ENCODE measurements around the gene NOS1.

Gene NOS1

GRCh38 chr12:117363953-117364486 lies 2.6 kb upstream of the NOS1 start:
- no peak for DNase-seq (ENCODE audit: low read depth, low spot score)

- DNase-seq (ENCODE audit: low read depth, low spot score) = no peak
Measured at GRCh38 chr12:117363056-117363662, 1.7 kb upstream of the NOS1 start.

- no peak for DNase-seq (ENCODE audit: low read depth, low spot score)
Measured at GRCh38 chr12:117362391-117362790, 965 bp upstream of the NOS1 start.

- no peak for DNase-seq (ENCODE audit: low read depth, low spot score)
Measured at GRCh38 chr12:117361905-117362304, 479 bp upstream of the NOS1 start.

GRCh38 chr12:117360551-117361346 lies 677 bp downstream of the NOS1 start:
- DNase-seq (ENCODE audit: low read depth, low spot score) = no peak

- no peak for DNase-seq (ENCODE audit: low read depth, low spot score)
Measured at GRCh38 chr12:117360222-117360550, 1.2 kb downstream of the NOS1 start.

- DNase-seq (ENCODE audit: low read depth, low spot score) = no peak
Measured at GRCh38 chr12:117359029-117359845, 2.2 kb downstream of the NOS1 start.

GRCh38 chr12:117356048-117356447 lies 5.4 kb downstream of the NOS1 start:
- DNase-seq (ENCODE audit: low read depth, low spot score) = no peak

GRCh38 chr12:117352883-117353282 lies 8.5 kb downstream of the NOS1 start:
- DNase-seq (ENCODE audit: low read depth, low spot score) = no peak

- no peak for DNase-seq (ENCODE audit: low read depth, low spot score)
Measured at GRCh38 chr12:117352206-117352605, 9.2 kb downstream of the NOS1 start.

- DNase-seq (ENCODE audit: low read depth, low spot score) = no peak
Measured at GRCh38 chr12:117350140-117350539, 11.3 kb downstream of the NOS1 start.

- no peak for DNase-seq (ENCODE audit: low read depth, low spot score)
Measured at GRCh38 chr12:117347588-117347987, 13.8 kb downstream of the NOS1 start.

GRCh38 chr12:117344716-117345115 lies 16.7 kb downstream of the NOS1 start:
- DNase-seq (ENCODE audit: low read depth, low spot score) = no peak

- DNase-seq (ENCODE audit: low read depth, low spot score) = no peak
Measured at GRCh38 chr12:117343849-117344248, 17.6 kb downstream of the NOS1 start.

GRCh38 chr12:117343296-117343695 lies 18.1 kb downstream of the NOS1 start:
- no peak for DNase-seq (ENCODE audit: low read depth, low spot score)

GRCh38 chr12:117342682-117343081 lies 18.7 kb downstream of the NOS1 start:
- DNase-seq (ENCODE audit: low read depth, low spot score) = no peak

GRCh38 chr12:117342247-117342646 lies 19.2 kb downstream of the NOS1 start:
- DNase-seq (ENCODE audit: low read depth, low spot score) = no peak

- DNase-seq (ENCODE audit: low read depth, low spot score) = no peak
Measured at GRCh38 chr12:117339104-117339503, 22.3 kb downstream of the NOS1 start.

- DNase-seq (ENCODE audit: low read depth, low spot score) = no peak
Measured at GRCh38 chr12:117334855-117335587, 26.4 kb downstream of the NOS1 start.

GRCh38 chr12:117334051-117334450 lies 27.4 kb downstream of the NOS1 start:
- DNase-seq (ENCODE audit: low read depth, low spot score) = no peak

GRCh38 chr12:117333331-117333881 lies 28.0 kb downstream of the NOS1 start:
- DNase-seq (ENCODE audit: low read depth, low spot score) = no peak

Data from activated CD4-positive, CD25-positive, alpha-beta regulatory T cell treated with anti-CD3 and anti-CD28 coated beads, Interleukin-2, amount 50 U/mL, for 16 hours (primary cell).